GM19452 (cell line): ENCODE data around the gene SLCO2A1.

Experiments used
- ATAC-seq: cut with Tn5 transposase; IDR thresholded peaks from one replicate; pipeline ENCODE4 v1.9.1; 2021; ENCODE audit not compliant: unreplicated experiment

Gene SLCO2A1

GRCh38 chr3:133983576-133984560, 45.9 kb downstream of the SLCO2A1 start:
- ATAC-seq: no peak

- no peak for ATAC-seq
Measured at GRCh38 chr3:133983126-133983525, 46.6 kb downstream of the SLCO2A1 start.

- ATAC-seq: no peak
Measured at GRCh38 chr3:133980550-133980949, 49.2 kb downstream of the SLCO2A1 start.

GRCh38 chr3:133980035-133980434, 49.7 kb downstream of the SLCO2A1 start:
- no peak for ATAC-seq

- ATAC-seq: no peak
Measured at GRCh38 chr3:133979553-133979952, 50.2 kb downstream of the SLCO2A1 start.

- ATAC-seq: no peak
Measured at GRCh38 chr3:133977568-133977967, 52.2 kb downstream of the SLCO2A1 start.

GRCh38 chr3:133973249-133973980, 56.3 kb downstream of the SLCO2A1 start:
- no peak for ATAC-seq

- no peak for ATAC-seq
Measured at GRCh38 chr3:133972156-133972555, 57.6 kb downstream of the SLCO2A1 start.

- no peak for ATAC-seq
Measured at GRCh38 chr3:133970916-133971315, 58.8 kb downstream of the SLCO2A1 start.

GRCh38 chr3:133970339-133970738, 59.4 kb downstream of the SLCO2A1 start:
- ATAC-seq: no peak

GRCh38 chr3:133967992-133968892, 61.5 kb downstream of the SLCO2A1 start:
- no peak for ATAC-seq

- ATAC-seq: no peak
Measured at GRCh38 chr3:133966954-133967353, 62.8 kb downstream of the SLCO2A1 start.

GRCh38 chr3:133965906-133966305, 63.8 kb downstream of the SLCO2A1 start:
- no peak for ATAC-seq

GRCh38 chr3:133965013-133965570, 64.6 kb downstream of the SLCO2A1 start:
- no peak for ATAC-seq

GRCh38 chr3:133964547-133964946, 65.2 kb downstream of the SLCO2A1 start:
- no peak for ATAC-seq

GRCh38 chr3:133963657-133964396, 65.9 kb downstream of the SLCO2A1 start:
- no peak for ATAC-seq

- no peak for ATAC-seq
Measured at GRCh38 chr3:133962849-133963248, 66.9 kb downstream of the SLCO2A1 start.

- no peak for ATAC-seq
Measured at GRCh38 chr3:133958071-133958805, 71.5 kb downstream of the SLCO2A1 start.

- no peak for ATAC-seq
Measured at GRCh38 chr3:133956982-133957381, 72.7 kb downstream of the SLCO2A1 start.
